Stimulated activated CD8-positive, alpha-beta memory T cell treated with anti-CD3 and anti-CD28 coated beads, Interleukin-12 subunit alpha, Interleukin-12 subunit beta, amount 100 ng/mL, for 1 hour (primary cell): ENCODE results near the gene NTN5.
A peak's percentile ranks its signal among the peaks of the same experiment; 100 is the strongest.
"Not testable (repeated sequence)": the region's sequence is repeated elsewhere in the genome, so short reads cannot be mapped to it uniquely, and the experiment has no call there.

Source experiments
- DNase-seq: peaks from one replicate; pipeline ENCODE4 v3.0.0-alpha.2; 2020; ENCODE audit warnings: low read depth

Gene NTN5

GRCh38 chr19:48644355-48644754 lies 28.5 kb downstream of the NTN5 start:
- DNase-seq = no peak

GRCh38 chr19:48642862-48643261 lies 30.0 kb downstream of the NTN5 start:
- DNase-seq = no peak

- DNase-seq = no peak
These were observed 31.0 kb downstream of the NTN5 start for GRCh38 chr19:48641850-48642249.

- no peak for DNase-seq
These were observed 33.1 kb downstream of the NTN5 start for GRCh38 chr19:48639483-48640375.

- no peak for DNase-seq
These were observed 33.9 kb downstream of the NTN5 start for GRCh38 chr19:48638831-48639381.

GRCh38 chr19:48637948-48638830 lies 34.6 kb downstream of the NTN5 start:
- DNase-seq = peak; percentile 67

- peak; percentile 99 for DNase-seq
These were observed 35.3 kb downstream of the NTN5 start for GRCh38 chr19:48637449-48637947.

GRCh38 chr19:48636859-48637448 lies 35.9 kb downstream of the NTN5 start, which contains the start of gene DBP:
DBP (minus strand) TSS chr19:48637379; CDS start chr19:48636994, 385 bp downstream.
- no peak for DNase-seq

- no peak for DNase-seq
These were observed 36.6 kb downstream of the NTN5 start for GRCh38 chr19:48635966-48636858.

GRCh38 chr19:48635263-48635965 lies 37.4 kb downstream of the NTN5 start:
- peak; percentile 60 for DNase-seq

GRCh38 chr19:48634424-48635262 lies 38.2 kb downstream of the NTN5 start:
- DNase-seq = peak; percentile 83

GRCh38 chr19:48634036-48634342 lies 38.8 kb downstream of the NTN5 start:
- DNase-seq = no peak

- DNase-seq = no peak
These were observed 39.4 kb downstream of the NTN5 start for GRCh38 chr19:48633148-48634035.

- no peak for DNase-seq
These were observed 40.1 kb downstream of the NTN5 start for GRCh38 chr19:48632692-48633147.

- DNase-seq = not testable (repeated sequence)
These were observed 40.5 kb downstream of the NTN5 start for GRCh38 chr19:48632286-48632685.

GRCh38 chr19:48631225-48631624 lies 41.6 kb downstream of the NTN5 start:
- no peak for DNase-seq

- DNase-seq = no peak
These were observed 42.3 kb downstream of the NTN5 start for GRCh38 chr19:48630296-48631063.
